Ishikawa (cell line): ENCODE results near the gene MADD.

Experiments
- CEBPB ChIP-seq: IDR thresholded peaks from 2 replicates; pipeline ENCODE4 v1.6.1; 2012
- CREB1 ChIP-seq: IDR thresholded peaks from 2 replicates; pipeline ENCODE4 v1.6.1; 2012; ENCODE audit warnings: low read depth
- EGR1 ChIP-seq: IDR thresholded peaks from 2 replicates; pipeline ENCODE4 v1.6.1; 2012
- EP300 ChIP-seq: IDR thresholded peaks from 2 replicates; pipeline ENCODE4 v1.6.1; 2012; ENCODE audit warnings: borderline replicate concordance
- FOXM1 ChIP-seq: IDR thresholded peaks from 2 replicates; pipeline ENCODE4 v1.6.1; 2012; ENCODE audit warnings: low read depth, borderline replicate concordance
- NFIC ChIP-seq: IDR thresholded peaks from 2 replicates; pipeline ENCODE4 v1.6.1; 2012
- RAD21 ChIP-seq: IDR thresholded peaks from 2 replicates; pipeline ENCODE4 v1.6.1; 2012; ENCODE audit warnings: low read depth
- REST ChIP-seq: IDR thresholded peaks from 2 replicates; pipeline ENCODE4 v1.6.1; 2012; ENCODE audit warnings: low read depth, mild to moderate bottlenecking
- TAF1 ChIP-seq: IDR thresholded peaks from 2 replicates; pipeline ENCODE4 v1.6.1; 2012; ENCODE audit warnings: low read depth, mild to moderate bottlenecking
- TCF12 ChIP-seq: IDR thresholded peaks from 2 replicates; pipeline ENCODE4 v1.6.1; 2012; ENCODE audit warnings: low read depth
- TEAD4 ChIP-seq: IDR thresholded peaks from 2 replicates; pipeline ENCODE4 v1.6.1; 2012
- YY1 ChIP-seq: IDR thresholded peaks from 2 replicates; pipeline ENCODE4 v1.6.1; 2012; ENCODE audit warnings: low read depth
- ZBTB7A ChIP-seq: IDR thresholded peaks from 2 replicates; pipeline ENCODE4 v1.6.1; 2012; ENCODE audit warnings: low read depth
- TF ChIP-seq, protein P1 (sequence below): IDR thresholded peaks from 2 replicates; pipeline ENCODE4 v1.6.1; 2012
- TF ChIP-seq, protein P2 (sequence below): IDR thresholded peaks from 2 replicates; pipeline ENCODE4 v1.6.1; 2012

MADD gene

GRCh38 chr11:47332303-47332711, 62.4 kb downstream of the MADD start:
- no peak for TF ChIP-seq RAD21
- no peak for TF ChIP-seq EGR1
- no peak for TF ChIP-seq TCF12
- TF ChIP-seq CREB1: no peak

DNA sequence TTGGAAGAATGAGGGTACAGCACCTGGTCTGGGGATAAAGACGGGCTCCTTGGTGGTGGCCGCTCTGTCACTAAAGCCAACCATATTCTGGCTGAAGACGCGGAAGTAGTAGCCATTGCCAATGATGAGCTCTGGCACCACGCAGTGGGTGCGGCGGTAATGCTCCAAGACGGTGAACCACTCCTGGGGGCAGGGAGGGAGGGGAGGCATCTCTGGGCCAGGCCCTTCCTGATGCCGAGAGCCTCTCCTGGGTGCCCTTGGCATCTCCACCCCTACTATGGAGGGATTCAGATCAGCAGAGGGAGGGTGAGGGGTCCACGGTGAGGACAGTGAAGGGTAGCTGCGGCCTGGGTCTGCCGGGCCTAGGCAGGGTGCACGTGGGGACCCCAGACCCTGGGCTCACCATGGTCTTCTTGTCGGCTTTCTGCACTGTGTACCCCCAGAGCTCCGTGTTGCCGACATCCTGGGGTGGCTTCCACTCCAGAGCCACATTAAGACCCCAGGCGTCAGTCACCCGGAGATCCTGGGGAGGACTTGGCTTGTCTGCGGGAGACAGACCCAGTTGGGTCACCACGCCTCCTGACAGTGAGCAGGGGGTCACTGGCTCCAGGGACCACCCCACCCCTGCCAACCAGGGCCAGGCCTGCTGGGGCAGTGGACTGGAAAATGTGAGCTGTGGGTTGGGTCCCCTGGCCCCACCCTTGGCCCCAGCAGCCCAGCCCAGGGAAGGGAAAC, 63.0 kb downstream of the MADD start:
- TF ChIP-seq CEBPB (no peak), YY1 (no peak), TCF12 (no peak), TEAD4 (no peak), ZBTB7A (no peak), RAD21 (no peak), EP300 (no peak), EGR1 (no peak), TAF1 (no peak), NFIC (no peak), FOXM1 (no peak), REST (no peak)
- TF ChIP-seq, protein P1, sequence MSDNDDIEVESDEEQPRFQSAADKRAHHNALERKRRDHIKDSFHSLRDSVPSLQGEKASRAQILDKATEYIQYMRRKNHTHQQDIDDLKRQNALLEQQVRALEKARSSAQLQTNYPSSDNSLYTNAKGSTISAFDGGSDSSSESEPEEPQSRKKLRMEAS: no peak

DNA sequence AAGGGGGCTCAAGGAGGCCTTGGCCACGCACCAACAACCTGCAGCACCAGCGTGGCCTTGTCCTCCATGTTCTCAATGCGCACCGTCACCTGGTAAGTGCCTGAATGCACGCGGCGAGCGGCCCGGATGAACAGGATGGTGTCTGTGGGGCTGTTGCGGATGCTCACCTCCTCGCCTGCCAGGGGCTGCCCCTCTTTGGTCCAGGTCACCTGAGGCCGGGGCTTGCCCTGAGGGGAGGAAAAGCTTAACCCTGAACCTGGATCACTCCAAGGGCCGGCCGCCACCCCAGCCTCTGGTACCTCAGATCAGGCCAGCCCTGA, 63.6 kb downstream of the MADD start:
- TF ChIP-seq EGR1 (no peak), TAF1 (no peak), FOXM1 (no peak), REST (no peak), TEAD4 (no peak), NFIC (no peak), TCF12 (no peak), ZBTB7A (no peak), CREB1 (no peak), RAD21 (no peak)
- TF ChIP-seq, protein P1: no peak

- TF ChIP-seq CREB1 (no peak), CEBPB (no peak), REST (no peak), TCF12 (no peak), ZBTB7A (no peak), FOXM1 (no peak), EGR1 (no peak), YY1 (no peak), TEAD4 (no peak), RAD21 (no peak), NFIC (no peak), EP300 (no peak), TAF1 (no peak)
- TF ChIP-seq, protein P2, sequence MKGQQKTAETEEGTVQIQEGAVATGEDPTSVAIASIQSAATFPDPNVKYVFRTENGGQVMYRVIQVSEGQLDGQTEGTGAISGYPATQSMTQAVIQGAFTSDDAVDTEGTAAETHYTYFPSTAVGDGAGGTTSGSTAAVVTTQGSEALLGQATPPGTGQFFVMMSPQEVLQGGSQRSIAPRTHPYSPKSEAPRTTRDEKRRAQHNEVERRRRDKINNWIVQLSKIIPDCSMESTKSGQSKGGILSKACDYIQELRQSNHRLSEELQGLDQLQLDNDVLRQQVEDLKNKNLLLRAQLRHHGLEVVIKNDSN: no peak
- TF ChIP-seq, protein P1: no peak
Measured at GRCh38 chr11:47333886-47334443, 64.0 kb downstream of the MADD start.

DNA sequence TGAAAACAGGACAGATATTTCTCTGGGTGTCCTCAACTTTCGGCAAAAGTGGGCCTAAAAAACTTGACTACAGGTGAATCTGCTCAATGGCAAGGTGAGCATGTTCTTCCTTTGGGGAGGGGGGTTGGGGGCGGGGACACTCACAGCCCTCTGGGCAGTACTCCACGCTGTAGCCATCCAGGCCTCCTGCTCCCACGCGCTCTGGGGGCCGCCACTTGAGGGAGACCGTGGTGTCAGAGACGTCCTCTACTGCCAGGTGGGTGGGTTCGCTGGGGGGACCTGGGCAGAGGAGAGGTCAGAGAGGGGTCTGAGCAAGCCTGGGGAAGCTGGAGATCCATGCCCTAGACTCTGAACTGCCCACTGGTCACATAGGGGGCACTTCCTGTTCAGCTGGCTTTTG, 65.8 kb downstream of the MADD start:
- TF ChIP-seq TCF12 (no peak), YY1 (no peak), EP300 (no peak), ZBTB7A (no peak), RAD21 (no peak), CREB1 (no peak), FOXM1 (no peak), TEAD4 (no peak), REST (no peak), EGR1 (no peak), NFIC (no peak), CEBPB (no peak)
- TF ChIP-seq, protein P2: no peak
- TF ChIP-seq, protein P1: no peak
